WTC11 (cell line): Measurements from ENCODE around the gene CAST. TPM values are rescaled to one million over a fixed set of nuclear protein-coding genes. Genes with fewer than 3 reads are reported as not detected.

Experiments used
- ATAC-seq: fragments of 200-7000 bp; cut with Tn5 transposase; 2 replicates; pipeline ENCODE4 v1.10.0; 2021; ENCODE audit warnings: mild to moderate bottlenecking, moderate library complexity
- CTCF ChIA-PET: fragments of 300-600 bp; sonication (Branson Sonifier 250); formaldehyde crosslinking; loops from one replicate; lab custom pipeline; 2021; ENCODE audit warnings: antibody characterized with exemption; lab: Charles Lee
- POLR2A ChIA-PET: fragments of 350-600 bp; sonication (Branson Sonifier 250); formaldehyde crosslinking; loops from one replicate; lab custom pipeline; 2021; ENCODE audit warnings: antibody characterized with exemption; lab: Charles Lee
- DNase-seq: peaks from one replicate; pipeline ENCODE4 v3.0.0; 2021; ENCODE audit warnings: low spot score
- H3K27ac Mint-ChIP-seq: 2 replicates; pipeline ENCODE4 v1.8.0; 2021; ENCODE audit warnings: mixed read lengths
- H3K27me3 Mint-ChIP-seq: 2 replicates; pipeline ENCODE4 v1.8.0; 2021; ENCODE audit warnings: low read depth, mild to moderate bottlenecking, moderate library complexity, mixed read lengths
- H3K36me3 Mint-ChIP-seq: 2 replicates; pipeline ENCODE4 v1.8.0; 2021; ENCODE audit warnings: mixed read lengths
- H3K4me1 Mint-ChIP-seq: 2 replicates; pipeline ENCODE4 v1.8.0; 2022; ENCODE audit warnings: mixed read lengths
- H3K4me3 Mint-ChIP-seq: 2 replicates; pipeline ENCODE4 v1.8.0; 2021; ENCODE audit warnings: mild to moderate bottlenecking, moderate library complexity, mixed read lengths
- H3K9me3 Mint-ChIP-seq: 2 replicates; pipeline ENCODE4 v1.8.0; 2021; ENCODE audit warnings: mixed read lengths
- CREM ChIP-seq: sonication (generic); formaldehyde crosslinking; IDR thresholded peaks from 2 replicates; pipeline ENCODE4 v1.8.1; 2022; ENCODE audit warnings: mild to moderate bottlenecking, missing genetic modification reagents, moderate library complexity
- ESRRA ChIP-seq: sonication (generic); formaldehyde crosslinking; IDR thresholded peaks from 2 replicates; pipeline ENCODE4 v1.8.1; 2022; ENCODE audit warnings: mild to moderate bottlenecking, missing genetic modification reagents, borderline replicate concordance
- ETV6 ChIP-seq: sonication (generic); formaldehyde crosslinking; IDR thresholded peaks from 2 replicates; pipeline ENCODE4 v1.8.1; 2022; ENCODE audit warnings: mild to moderate bottlenecking, missing genetic modification reagents
- FOXJ3 ChIP-seq: sonication (generic); formaldehyde crosslinking; IDR thresholded peaks from 2 replicates; pipeline ENCODE4 v1.9.0; 2021; ENCODE audit warnings: missing genetic modification reagents, mild to moderate bottlenecking, borderline replicate concordance
- GABPB1 ChIP-seq: sonication (generic); formaldehyde crosslinking; IDR thresholded peaks from 2 replicates; pipeline ENCODE4 v1.8.1; 2023; ENCODE audit warnings: mild to moderate bottlenecking, missing genetic modification reagents
- HMGA2 ChIP-seq: fragments of 250-450 bp; sonication (Bioruptor Pico); IDR thresholded peaks from 2 replicates; pipeline ENCODE4 v1.4.0; 2021; ENCODE audit warnings: mild to moderate bottlenecking, moderate library complexity
- IRF2 ChIP-seq: sonication (generic); formaldehyde crosslinking; IDR thresholded peaks from 2 replicates; pipeline ENCODE4 v1.8.0; 2022; ENCODE audit warnings: low read depth, missing genetic modification reagents, borderline replicate concordance
- NFATC4 ChIP-seq: fragments of 250-450 bp; sonication (Bioruptor Pico); IDR thresholded peaks from 2 replicates; pipeline ENCODE4 v1.9.0; 2021; ENCODE audit warnings: mild to moderate bottlenecking
- NR1H2 ChIP-seq: sonication (generic); formaldehyde crosslinking; IDR thresholded peaks from 2 replicates; pipeline ENCODE4 v1.9.0; 2021; ENCODE audit warnings: mild to moderate bottlenecking, moderate library complexity, missing genetic modification reagents
- PRRX2 ChIP-seq: fragments of 250-450 bp; sonication (Bioruptor Pico); IDR thresholded peaks from 2 replicates; pipeline ENCODE4 v1.8.0; 2021; ENCODE audit warnings: mild to moderate bottlenecking
- RORB ChIP-seq: fragments of 250-450 bp; sonication (Bioruptor Pico); IDR thresholded peaks from 2 replicates; pipeline ENCODE4 v1.9.0; 2021; ENCODE audit warnings: mild to moderate bottlenecking
- TEAD4 ChIP-seq: sonication (generic); formaldehyde crosslinking; IDR thresholded peaks from 2 replicates; pipeline ENCODE4 v1.8.0; 2022; ENCODE audit warnings: mild to moderate bottlenecking, missing genetic modification reagents
- ZNF121 ChIP-seq: sonication (generic); formaldehyde crosslinking; IDR thresholded peaks from 2 replicates; pipeline ENCODE4 v1.8.0; 2023; ENCODE audit warnings: missing genetic modification reagents
- ZNF219 ChIP-seq: sonication (generic); formaldehyde crosslinking; IDR thresholded peaks from 2 replicates; pipeline ENCODE4 v1.8.0; 2023; ENCODE audit warnings: missing genetic modification reagents, mild to moderate bottlenecking, borderline replicate concordance
- ZNF416 ChIP-seq: fragments of 250-450 bp; sonication (Bioruptor Pico); IDR thresholded peaks from 2 replicates; pipeline ENCODE4 v1.9.0; 2021; ENCODE audit warnings: mild to moderate bottlenecking, inconsistent platforms
- total RNA-seq: library from RNA; stranded (reverse); gene quantifications from 3 replicates; pipeline ENCODE4 v1.2.3, GENCODE V29; 2021
- TF ChIP-seq, protein P1 (sequence below): sonication (generic); formaldehyde crosslinking; IDR thresholded peaks from 2 replicates; pipeline ENCODE4 v1.8.0; 2022; ENCODE audit warnings: mild to moderate bottlenecking, missing genetic modification reagents
- TF ChIP-seq, protein P2 (sequence below): fragments of 250-450 bp; sonication (Bioruptor Pico); IDR thresholded peaks from 2 replicates; pipeline ENCODE4 v2.1.2; 2022; ENCODE audit warnings: mild to moderate bottlenecking, moderate library complexity
- TF ChIP-seq, protein P3 (sequence below): fragments of 250-450 bp; sonication (Bioruptor Pico); IDR thresholded peaks from 2 replicates; pipeline ENCODE4 v1.9.0; 2021; ENCODE audit warnings: mild to moderate bottlenecking
- TF ChIP-seq, protein P4 (sequence below): sonication (generic); formaldehyde crosslinking; IDR thresholded peaks from 2 replicates; pipeline ENCODE4 v1.8.0; 2023; ENCODE audit warnings: missing genetic modification reagents
- TF ChIP-seq, protein P5 (sequence below): sonication (generic); formaldehyde crosslinking; conservative IDR thresholded peaks from 2 replicates; pipeline ENCODE4 v1.8.1; 2023; ENCODE audit warnings: mild to moderate bottlenecking, low read depth, missing genetic modification reagents, moderate library complexity
- TF ChIP-seq, protein P6 (sequence below): sonication (generic); formaldehyde crosslinking; IDR thresholded peaks from 2 replicates; pipeline ENCODE4 v1.8.1; 2023; ENCODE audit warnings: mild to moderate bottlenecking, missing genetic modification reagents
- TF ChIP-seq, protein P7 (sequence below): sonication (generic); formaldehyde crosslinking; IDR thresholded peaks from 2 replicates; pipeline ENCODE4 v1.8.1; 2023; ENCODE audit warnings: mild to moderate bottlenecking, missing genetic modification reagents, moderate library complexity
- TF ChIP-seq, protein P8 (sequence below): sonication (generic); formaldehyde crosslinking; conservative IDR thresholded peaks from 2 replicates; pipeline ENCODE4 v1.8.1; 2022; ENCODE audit warnings: mild to moderate bottlenecking, missing genetic modification reagents
- TF ChIP-seq, protein P9 (sequence below): sonication (generic); formaldehyde crosslinking; IDR thresholded peaks from 2 replicates; pipeline ENCODE4 v1.8.0; 2022; ENCODE audit warnings: mild to moderate bottlenecking, missing genetic modification reagents

The CAST gene
- total RNA-seq, 1 experiment from 2014 or later = 40.0 TPM

DNA sequence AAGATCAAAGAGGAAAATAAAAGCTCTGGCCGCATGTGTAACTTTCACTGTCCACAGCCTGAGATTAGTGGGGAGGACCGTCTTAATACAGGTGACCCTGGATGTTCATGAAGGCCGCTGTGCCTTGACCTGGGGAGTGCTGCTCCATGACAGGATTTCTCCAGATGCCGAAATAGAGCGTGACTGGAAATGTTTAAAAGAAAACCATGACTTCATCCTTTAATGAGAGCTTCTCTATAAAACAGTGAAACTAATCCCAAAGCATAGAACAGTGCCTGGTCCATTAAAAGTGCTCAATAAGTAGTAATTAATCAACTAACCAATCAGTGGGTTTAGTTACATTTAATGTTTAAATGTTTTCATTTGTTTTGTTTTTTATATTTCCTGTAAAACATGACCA is 82.8 kb downstream of the CAST start:
- no peak overlapping the region for H3K27ac Mint-ChIP-seq
- CTCF ChIA-PET = no interaction called here
- POLR2A ChIA-PET = no interaction called here

DNA sequence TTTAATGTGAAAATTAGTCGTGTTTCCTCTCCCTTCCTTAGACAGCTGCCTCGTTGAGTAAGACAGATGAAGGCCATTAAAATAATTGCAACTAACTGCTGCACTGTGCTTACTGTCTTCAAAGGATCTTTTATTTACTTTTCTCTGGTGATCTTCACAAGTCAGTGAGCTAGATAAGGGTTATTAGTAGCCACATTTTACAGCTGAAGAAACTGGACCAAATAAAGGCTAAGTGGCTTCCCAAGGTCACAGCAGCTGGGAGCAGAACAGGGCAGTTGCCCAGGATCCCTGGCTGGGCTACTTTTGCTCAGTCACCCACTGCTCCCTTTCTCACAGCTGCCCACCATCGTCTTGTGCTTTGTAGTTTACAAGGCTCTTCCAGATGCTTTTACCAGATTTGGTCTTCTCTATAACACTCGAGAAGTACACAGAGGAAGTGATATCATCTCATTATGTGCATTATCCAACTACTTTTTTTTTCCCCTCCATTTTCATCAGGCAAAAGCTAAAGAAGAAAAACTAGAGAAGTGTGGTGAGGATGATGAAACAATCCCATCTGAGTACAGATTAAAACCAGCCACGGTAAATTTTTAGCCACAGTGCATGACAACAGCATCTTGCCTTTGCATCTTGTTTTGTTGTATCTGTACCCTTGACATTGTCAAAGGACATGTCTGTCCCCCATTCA is 83.8 kb downstream of the CAST start:
- POLR2A ChIA-PET = no interaction called here
- H3K9me3 Mint-ChIP-seq = no peaks in the 10 kb centered on the region
- DNase-seq (no peak), ATAC-seq (no peak)
- no peak overlapping the region for H3K4me3 Mint-ChIP-seq
- H3K27ac Mint-ChIP-seq = no peak overlapping the region
- peaks cover 13% of the 10 kb centered on the region for H3K4me1 Mint-ChIP-seq
- H3K27me3 Mint-ChIP-seq = no peaks in the 10 kb centered on the region
- H3K36me3 Mint-ChIP-seq = peaks cover 12% of the 10 kb centered on the region
- CTCF ChIA-PET = no interaction called here
- TF ChIP-seq IRF2 (CRISPR knock-in tag) (no peak), ZNF219 (no peak), ZNF121 (CRISPR knock-in tag) (no peak), ESRRA (no peak), RORB (no peak), ZNF416 (no peak)
- TF ChIP-seq, protein P1, sequence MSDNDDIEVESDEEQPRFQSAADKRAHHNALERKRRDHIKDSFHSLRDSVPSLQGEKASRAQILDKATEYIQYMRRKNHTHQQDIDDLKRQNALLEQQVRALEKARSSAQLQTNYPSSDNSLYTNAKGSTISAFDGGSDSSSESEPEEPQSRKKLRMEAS (CRISPR knock-in tag) = no peak
- TF ChIP-seq, protein P2, sequence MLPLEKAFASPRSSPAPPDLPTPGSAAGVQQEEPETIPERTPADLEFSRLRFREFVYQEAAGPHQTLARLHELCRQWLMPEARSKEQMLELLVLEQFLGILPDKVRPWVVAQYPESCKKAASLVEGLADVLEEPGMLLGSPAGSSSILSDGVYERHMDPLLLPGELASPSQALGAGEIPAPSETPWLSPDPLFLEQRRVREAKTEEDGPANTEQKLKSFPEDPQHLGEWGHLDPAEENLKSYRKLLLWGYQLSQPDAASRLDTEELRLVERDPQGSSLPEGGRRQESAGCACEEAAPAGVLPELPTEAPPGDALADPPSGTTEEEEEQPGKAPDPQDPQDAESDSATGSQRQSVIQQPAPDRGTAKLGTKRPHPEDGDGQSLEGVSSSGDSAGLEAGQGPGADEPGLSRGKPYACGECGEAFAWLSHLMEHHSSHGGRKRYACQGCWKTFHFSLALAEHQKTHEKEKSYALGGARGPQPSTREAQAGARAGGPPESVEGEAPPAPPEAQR (CRISPR knock-in tag) = no peak
- TF ChIP-seq, protein P3, sequence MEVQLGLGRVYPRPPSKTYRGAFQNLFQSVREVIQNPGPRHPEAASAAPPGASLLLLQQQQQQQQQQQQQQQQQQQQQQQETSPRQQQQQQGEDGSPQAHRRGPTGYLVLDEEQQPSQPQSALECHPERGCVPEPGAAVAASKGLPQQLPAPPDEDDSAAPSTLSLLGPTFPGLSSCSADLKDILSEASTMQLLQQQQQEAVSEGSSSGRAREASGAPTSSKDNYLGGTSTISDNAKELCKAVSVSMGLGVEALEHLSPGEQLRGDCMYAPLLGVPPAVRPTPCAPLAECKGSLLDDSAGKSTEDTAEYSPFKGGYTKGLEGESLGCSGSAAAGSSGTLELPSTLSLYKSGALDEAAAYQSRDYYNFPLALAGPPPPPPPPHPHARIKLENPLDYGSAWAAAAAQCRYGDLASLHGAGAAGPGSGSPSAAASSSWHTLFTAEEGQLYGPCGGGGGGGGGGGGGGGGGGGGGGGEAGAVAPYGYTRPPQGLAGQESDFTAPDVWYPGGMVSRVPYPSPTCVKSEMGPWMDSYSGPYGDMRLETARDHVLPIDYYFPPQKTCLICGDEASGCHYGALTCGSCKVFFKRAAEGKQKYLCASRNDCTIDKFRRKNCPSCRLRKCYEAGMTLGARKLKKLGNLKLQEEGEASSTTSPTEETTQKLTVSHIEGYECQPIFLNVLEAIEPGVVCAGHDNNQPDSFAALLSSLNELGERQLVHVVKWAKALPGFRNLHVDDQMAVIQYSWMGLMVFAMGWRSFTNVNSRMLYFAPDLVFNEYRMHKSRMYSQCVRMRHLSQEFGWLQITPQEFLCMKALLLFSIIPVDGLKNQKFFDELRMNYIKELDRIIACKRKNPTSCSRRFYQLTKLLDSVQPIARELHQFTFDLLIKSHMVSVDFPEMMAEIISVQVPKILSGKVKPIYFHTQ (CRISPR knock-in tag) = no peak
- TF ChIP-seq, protein P4, sequence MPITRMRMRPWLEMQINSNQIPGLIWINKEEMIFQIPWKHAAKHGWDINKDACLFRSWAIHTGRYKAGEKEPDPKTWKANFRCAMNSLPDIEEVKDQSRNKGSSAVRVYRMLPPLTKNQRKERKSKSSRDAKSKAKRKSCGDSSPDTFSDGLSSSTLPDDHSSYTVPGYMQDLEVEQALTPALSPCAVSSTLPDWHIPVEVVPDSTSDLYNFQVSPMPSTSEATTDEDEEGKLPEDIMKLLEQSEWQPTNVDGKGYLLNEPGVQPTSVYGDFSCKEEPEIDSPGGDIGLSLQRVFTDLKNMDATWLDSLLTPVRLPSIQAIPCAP (CRISPR knock-in tag) = no peak

More for the DNA sequence above, 82.8 kb downstream of the CAST start:
- no peaks in the 10 kb centered on the region for H3K9me3 Mint-ChIP-seq
- no peak overlapping the region for H3K4me3 Mint-ChIP-seq
- peaks cover 12% of the 10 kb centered on the region for H3K36me3 Mint-ChIP-seq
- no peaks in the 10 kb centered on the region for H3K27me3 Mint-ChIP-seq
- TF ChIP-seq, protein P5, sequence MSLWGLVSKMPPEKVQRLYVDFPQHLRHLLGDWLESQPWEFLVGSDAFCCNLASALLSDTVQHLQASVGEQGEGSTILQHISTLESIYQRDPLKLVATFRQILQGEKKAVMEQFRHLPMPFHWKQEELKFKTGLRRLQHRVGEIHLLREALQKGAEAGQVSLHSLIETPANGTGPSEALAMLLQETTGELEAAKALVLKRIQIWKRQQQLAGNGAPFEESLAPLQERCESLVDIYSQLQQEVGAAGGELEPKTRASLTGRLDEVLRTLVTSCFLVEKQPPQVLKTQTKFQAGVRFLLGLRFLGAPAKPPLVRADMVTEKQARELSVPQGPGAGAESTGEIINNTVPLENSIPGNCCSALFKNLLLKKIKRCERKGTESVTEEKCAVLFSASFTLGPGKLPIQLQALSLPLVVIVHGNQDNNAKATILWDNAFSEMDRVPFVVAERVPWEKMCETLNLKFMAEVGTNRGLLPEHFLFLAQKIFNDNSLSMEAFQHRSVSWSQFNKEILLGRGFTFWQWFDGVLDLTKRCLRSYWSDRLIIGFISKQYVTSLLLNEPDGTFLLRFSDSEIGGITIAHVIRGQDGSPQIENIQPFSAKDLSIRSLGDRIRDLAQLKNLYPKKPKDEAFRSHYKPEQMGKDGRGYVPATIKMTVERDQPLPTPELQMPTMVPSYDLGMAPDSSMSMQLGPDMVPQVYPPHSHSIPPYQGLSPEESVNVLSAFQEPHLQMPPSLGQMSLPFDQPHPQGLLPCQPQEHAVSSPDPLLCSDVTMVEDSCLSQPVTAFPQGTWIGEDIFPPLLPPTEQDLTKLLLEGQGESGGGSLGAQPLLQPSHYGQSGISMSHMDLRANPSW (CRISPR knock-in tag) = no peak
- TF ChIP-seq CREM (CRISPR knock-in tag) (no peak), GABPB1 (CRISPR knock-in tag) (no peak), ZNF416 (no peak), FOXJ3 (CRISPR knock-in tag) (no peak), ETV6 (CRISPR knock-in tag) (no peak), PRRX2 (CRISPR knock-in tag) (no peak), NR1H2 (CRISPR knock-in tag) (no peak), HMGA2 (CRISPR knock-in tag) (no peak), TEAD4 (CRISPR knock-in tag) (no peak), ZNF219 (no peak), NFATC4 (CRISPR knock-in tag) (no peak)
- TF ChIP-seq, protein P6, sequence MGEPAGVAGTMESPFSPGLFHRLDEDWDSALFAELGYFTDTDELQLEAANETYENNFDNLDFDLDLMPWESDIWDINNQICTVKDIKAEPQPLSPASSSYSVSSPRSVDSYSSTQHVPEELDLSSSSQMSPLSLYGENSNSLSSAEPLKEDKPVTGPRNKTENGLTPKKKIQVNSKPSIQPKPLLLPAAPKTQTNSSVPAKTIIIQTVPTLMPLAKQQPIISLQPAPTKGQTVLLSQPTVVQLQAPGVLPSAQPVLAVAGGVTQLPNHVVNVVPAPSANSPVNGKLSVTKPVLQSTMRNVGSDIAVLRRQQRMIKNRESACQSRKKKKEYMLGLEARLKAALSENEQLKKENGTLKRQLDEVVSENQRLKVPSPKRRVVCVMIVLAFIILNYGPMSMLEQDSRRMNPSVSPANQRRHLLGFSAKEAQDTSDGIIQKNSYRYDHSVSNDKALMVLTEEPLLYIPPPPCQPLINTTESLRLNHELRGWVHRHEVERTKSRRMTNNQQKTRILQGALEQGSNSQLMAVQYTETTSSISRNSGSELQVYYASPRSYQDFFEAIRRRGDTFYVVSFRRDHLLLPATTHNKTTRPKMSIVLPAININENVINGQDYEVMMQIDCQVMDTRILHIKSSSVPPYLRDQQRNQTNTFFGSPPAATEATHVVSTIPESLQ (CRISPR knock-in tag) = no peak
- TF ChIP-seq, protein P7, sequence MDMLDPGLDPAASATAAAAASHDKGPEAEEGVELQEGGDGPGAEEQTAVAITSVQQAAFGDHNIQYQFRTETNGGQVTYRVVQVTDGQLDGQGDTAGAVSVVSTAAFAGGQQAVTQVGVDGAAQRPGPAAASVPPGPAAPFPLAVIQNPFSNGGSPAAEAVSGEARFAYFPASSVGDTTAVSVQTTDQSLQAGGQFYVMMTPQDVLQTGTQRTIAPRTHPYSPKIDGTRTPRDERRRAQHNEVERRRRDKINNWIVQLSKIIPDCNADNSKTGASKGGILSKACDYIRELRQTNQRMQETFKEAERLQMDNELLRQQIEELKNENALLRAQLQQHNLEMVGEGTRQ (CRISPR knock-in tag) = no peak
- TF ChIP-seq, protein P8, sequence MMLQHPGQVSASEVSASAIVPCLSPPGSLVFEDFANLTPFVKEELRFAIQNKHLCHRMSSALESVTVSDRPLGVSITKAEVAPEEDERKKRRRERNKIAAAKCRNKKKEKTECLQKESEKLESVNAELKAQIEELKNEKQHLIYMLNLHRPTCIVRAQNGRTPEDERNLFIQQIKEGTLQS (CRISPR knock-in tag) = no peak
- TF ChIP-seq, protein P4 (CRISPR knock-in tag) = no peak
- TF ChIP-seq, protein P9, sequence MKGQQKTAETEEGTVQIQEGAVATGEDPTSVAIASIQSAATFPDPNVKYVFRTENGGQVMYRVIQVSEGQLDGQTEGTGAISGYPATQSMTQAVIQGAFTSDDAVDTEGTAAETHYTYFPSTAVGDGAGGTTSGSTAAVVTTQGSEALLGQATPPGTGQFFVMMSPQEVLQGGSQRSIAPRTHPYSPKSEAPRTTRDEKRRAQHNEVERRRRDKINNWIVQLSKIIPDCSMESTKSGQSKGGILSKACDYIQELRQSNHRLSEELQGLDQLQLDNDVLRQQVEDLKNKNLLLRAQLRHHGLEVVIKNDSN (CRISPR knock-in tag) = no peak
- peaks cover 13% of the 10 kb centered on the region for H3K4me1 Mint-ChIP-seq
- no peak for DNase-seq
- ATAC-seq = no peak
